ENCODE data around the gene RAP1GAP2. TPM values are rescaled to one million over a fixed set of nuclear protein-coding genes. Genes with fewer than 3 reads are reported as not detected.

Gene RAP1GAP2
- total and polyA plus RNA-seq, 7 donors = 0.25 to 2.0 (median 0.84) TPM

DNA sequence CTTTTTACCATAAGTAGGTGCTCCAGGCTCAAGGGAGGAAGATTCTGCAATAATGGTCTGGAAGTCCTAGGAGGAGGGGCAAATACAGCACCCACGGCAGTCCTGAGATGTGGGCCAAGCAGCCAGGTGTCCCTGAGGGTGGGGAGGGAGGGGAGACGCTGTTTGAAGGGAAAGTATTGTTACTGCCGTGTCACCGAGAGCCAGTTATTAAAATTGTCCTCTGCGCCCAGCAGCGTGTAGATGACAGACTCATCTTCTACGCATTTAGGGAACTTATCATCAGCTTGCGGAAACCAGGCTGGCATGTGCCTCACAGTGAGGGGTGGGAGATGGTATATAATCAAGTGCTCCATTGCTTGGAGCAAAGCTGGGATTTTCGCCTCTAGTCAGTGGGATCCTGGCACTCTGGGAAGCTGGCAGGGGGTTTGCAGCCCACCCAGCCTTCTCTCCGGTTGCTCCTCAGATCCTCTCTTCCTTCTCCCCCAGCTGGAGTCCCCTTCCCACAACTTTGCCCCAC, 162.5 kb downstream of the RAP1GAP2 start:
- DNase-seq (no peak), ATAC-seq (no peak)
- no peak overlapping the region for H3K4me3 ChIP-seq
- WGBS, 3 donors = 85 to 88% (median 86%) methylated on average over 10 of the region's 10 CpGs
- no peaks in the 10 kb centered on the region for H3K9me3 ChIP-seq
- no peaks in the 10 kb centered on the region for H3K4me1 ChIP-seq
- no peak overlapping the region for H3K27ac ChIP-seq
- intact Hi-C loops (cut with DNase I) = no loop called here
- TF ChIP-seq, protein P1, sequence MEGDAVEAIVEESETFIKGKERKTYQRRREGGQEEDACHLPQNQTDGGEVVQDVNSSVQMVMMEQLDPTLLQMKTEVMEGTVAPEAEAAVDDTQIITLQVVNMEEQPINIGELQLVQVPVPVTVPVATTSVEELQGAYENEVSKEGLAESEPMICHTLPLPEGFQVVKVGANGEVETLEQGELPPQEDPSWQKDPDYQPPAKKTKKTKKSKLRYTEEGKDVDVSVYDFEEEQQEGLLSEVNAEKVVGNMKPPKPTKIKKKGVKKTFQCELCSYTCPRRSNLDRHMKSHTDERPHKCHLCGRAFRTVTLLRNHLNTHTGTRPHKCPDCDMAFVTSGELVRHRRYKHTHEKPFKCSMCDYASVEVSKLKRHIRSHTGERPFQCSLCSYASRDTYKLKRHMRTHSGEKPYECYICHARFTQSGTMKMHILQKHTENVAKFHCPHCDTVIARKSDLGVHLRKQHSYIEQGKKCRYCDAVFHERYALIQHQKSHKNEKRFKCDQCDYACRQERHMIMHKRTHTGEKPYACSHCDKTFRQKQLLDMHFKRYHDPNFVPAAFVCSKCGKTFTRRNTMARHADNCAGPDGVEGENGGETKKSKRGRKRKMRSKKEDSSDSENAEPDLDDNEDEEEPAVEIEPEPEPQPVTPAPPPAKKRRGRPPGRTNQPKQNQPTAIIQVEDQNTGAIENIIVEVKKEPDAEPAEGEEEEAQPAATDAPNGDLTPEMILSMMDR (IDR thresholded peaks at IDR 0.05) = no peak
- H3K36me3 ChIP-seq (ENCODE audit: insufficient read depth in 1 of 2, low read depth in 1 of 2) = no peaks in the 10 kb centered on the region
- no peaks in the 10 kb centered on the region for H3K27me3 ChIP-seq (ENCODE audit: insufficient read depth in 3 of 3, low read length in 2 of 3)

DNA sequence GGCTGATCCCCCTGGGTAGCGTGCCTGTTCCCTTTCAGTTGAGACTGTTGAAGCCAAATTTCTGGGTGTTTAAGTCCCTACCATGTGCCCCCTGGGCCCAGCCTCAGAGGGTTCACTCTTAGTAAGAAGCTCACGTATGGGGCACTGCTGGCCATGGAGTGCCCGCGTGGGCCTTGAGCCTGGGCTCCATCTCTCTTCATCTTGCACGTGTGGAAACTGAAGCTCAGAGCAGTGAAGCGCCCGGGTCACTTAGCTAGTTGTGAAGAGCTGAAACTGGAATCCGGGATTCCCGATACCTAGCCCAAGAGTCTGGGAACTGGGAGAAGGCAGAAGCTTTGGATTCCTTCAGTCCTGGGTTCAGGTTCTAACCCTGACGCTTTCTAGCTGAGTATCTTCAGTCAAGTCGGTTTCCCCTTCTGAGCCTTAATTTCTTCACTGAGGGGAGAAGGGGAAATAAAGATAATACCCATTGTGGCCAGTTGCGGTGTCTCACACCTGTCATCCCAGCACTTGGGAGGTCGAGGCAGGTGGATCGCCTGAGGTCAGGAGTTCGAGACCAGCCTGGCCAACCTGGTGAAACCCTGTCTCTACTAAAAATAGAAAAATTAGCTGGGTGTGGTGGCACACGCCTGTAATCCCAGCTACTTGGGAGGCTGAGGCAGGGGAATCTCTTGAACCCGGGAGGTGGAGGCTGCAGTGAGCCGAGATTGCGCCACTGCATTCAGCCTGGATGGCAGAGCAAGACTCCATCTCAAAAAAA, 163.3 kb downstream of the RAP1GAP2 start:
- H3K27ac ChIP-seq = no peak overlapping the region
- H3K27me3 ChIP-seq (ENCODE audit: insufficient read depth in 3 of 3, low read length in 2 of 3) = no peaks in the 10 kb centered on the region
- 93 to 95% (median 94%) methylated on average over 19 of the region's 19 CpGs for WGBS, 3 donors
- intact Hi-C loops (cut with DNase I) = no loop called here
- no peaks in the 10 kb centered on the region for H3K4me1 ChIP-seq
- no peaks in the 10 kb centered on the region for H3K36me3 ChIP-seq (ENCODE audit: insufficient read depth in 1 of 2, low read depth in 1 of 2)
- ATAC-seq (no peak), DNase-seq (no peak)
- TF ChIP-seq, protein P1 (IDR thresholded peaks at IDR 0.05) = no peak
- H3K4me3 ChIP-seq = no peak overlapping the region
- no peaks in the 10 kb centered on the region for H3K9me3 ChIP-seq

DNA sequence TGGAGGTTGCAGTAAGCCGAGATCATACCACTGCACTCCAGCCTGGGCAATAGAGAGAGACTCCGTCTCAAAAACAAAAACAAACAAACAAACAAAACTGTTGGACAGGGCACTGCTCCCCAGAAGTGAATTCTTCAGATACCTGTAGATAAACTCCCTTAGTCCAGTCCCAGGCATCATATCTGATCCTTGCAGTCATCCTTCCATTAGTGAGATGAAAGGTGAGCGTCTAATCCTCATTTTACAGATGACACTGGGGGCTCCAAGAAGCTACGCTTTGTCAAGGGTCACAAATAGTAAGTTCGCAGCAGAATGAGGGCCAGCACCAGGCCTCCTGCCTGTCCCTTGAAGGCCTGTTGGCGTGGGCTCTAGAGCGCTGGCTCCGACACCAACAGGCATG, 165.2 kb downstream of the RAP1GAP2 start:
- Histone ChIP-seq H3K4me3 (no peak overlapping the region), H3K4me1 (no peaks in the 10 kb centered on the region), H3K9me3 (no peaks in the 10 kb centered on the region), H3K27ac (no peak overlapping the region), H3K36me3 (ENCODE audit: insufficient read depth in 1 of 2, low read depth in 1 of 2) (no peaks in the 10 kb centered on the region), H3K27me3 (ENCODE audit: insufficient read depth in 3 of 3, low read length in 2 of 3) (peaks cover 0 to 2% (median 0%) of the 10 kb centered on the region in 3 donors)
- WGBS, 3 donors = 94 to 98% (median 97%) methylated on average over 8 of the region's 8 CpGs
- intact Hi-C loops (cut with DNase I) = no loop called here
- DNase-seq = no peak
- TF ChIP-seq, protein P1 (IDR thresholded peaks at IDR 0.05) = no peak
- no peak for ATAC-seq

DNA sequence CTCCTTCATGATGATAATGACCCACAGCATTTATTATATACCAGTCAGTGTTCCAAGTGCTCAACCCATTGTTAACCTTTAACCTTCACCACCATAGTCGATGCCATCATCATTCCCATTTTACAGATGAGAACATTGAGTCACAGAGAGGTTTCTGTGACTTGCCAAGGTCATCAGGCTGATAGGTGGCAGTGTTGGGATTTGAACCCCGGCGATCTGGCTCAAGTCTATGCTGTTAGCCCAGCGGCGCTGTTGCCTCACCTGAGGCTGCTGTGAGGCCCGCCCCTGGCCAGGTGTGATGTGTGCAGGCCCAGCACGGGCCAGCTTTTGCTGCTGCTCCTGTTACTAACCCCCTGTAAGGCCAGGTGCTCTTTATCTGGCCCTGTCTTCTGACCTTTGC, 166.0 kb downstream of the RAP1GAP2 start:
- intact Hi-C loops (cut with DNase I) = no loop called here
- H3K27me3 ChIP-seq (ENCODE audit: insufficient read depth in 3 of 3, low read length in 2 of 3) = peaks cover 0 to 6% (median 0%) of the 10 kb centered on the region in 3 donors
- TF ChIP-seq, protein P1 (IDR thresholded peaks at IDR 0.05) = no peak
- no peak for ATAC-seq
- no peak overlapping the region for H3K4me3 ChIP-seq
- no peaks in the 10 kb centered on the region for H3K9me3 ChIP-seq
- H3K36me3 ChIP-seq (ENCODE audit: insufficient read depth in 1 of 2, low read depth in 1 of 2) = no peaks in the 10 kb centered on the region
- no peaks in the 10 kb centered on the region for H3K4me1 ChIP-seq
- whole genome bisulfite sequencing, 3 donors = 92% methylated on average over 7 of the region's 7 CpGs
- no peak overlapping the region for H3K27ac ChIP-seq
- no peak for DNase-seq

Measured in psoas muscle (tissue), 8 donors.